ENCODE data around the gene RNF14.

DNA sequence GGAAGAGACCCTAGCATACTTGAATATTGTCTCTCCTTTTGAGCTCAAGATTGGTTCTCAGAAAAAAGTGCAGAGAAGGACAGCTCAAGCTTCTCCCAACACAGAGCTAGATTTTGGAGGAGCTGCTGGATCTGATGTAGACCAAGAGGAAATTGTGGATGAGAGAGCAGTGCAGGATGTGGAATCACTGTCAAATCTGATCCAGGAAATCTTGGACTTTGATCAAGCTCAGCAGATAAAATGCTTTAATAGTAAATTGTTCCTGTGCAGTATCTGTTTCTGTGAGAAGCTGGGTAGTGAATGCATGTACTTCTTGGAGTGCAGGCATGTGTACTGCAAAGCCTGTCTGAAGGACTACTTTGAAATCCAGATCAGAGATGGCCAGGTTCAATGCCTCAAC, 9.5 kb downstream of the RNF14 start:
- TF ChIP-seq, protein P1, sequence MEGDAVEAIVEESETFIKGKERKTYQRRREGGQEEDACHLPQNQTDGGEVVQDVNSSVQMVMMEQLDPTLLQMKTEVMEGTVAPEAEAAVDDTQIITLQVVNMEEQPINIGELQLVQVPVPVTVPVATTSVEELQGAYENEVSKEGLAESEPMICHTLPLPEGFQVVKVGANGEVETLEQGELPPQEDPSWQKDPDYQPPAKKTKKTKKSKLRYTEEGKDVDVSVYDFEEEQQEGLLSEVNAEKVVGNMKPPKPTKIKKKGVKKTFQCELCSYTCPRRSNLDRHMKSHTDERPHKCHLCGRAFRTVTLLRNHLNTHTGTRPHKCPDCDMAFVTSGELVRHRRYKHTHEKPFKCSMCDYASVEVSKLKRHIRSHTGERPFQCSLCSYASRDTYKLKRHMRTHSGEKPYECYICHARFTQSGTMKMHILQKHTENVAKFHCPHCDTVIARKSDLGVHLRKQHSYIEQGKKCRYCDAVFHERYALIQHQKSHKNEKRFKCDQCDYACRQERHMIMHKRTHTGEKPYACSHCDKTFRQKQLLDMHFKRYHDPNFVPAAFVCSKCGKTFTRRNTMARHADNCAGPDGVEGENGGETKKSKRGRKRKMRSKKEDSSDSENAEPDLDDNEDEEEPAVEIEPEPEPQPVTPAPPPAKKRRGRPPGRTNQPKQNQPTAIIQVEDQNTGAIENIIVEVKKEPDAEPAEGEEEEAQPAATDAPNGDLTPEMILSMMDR (IDR thresholded peaks at IDR 0.05), result no peak
- no peak for TF ChIP-seq ZFX (IDR thresholded peaks at IDR 0.05; ENCODE audit: borderline replicate concordance)
